8988T (cell line): ENCODE measurements around the gene C1orf74.

Experiments used
- DNase-seq: peaks from one replicate; pipeline ENCODE4 v3.0.0; 2011

Gene C1orf74

GRCh38 chr1:209741889-209742288 lies 42.5 kb downstream of the C1orf74 start:
- DNase-seq: no peak

GRCh38 chr1:209741193-209741592 lies 43.2 kb downstream of the C1orf74 start:
- no peak for DNase-seq

GRCh38 chr1:209738270-209738669 lies 46.1 kb downstream of the C1orf74 start:
- DNase-seq: no peak

GRCh38 chr1:209737118-209737505 lies 47.2 kb downstream of the C1orf74 start:
- no peak for DNase-seq

GRCh38 chr1:209736490-209737117 lies 47.8 kb downstream of the C1orf74 start:
- no peak for DNase-seq

GRCh38 chr1:209733409-209734192 lies 50.8 kb downstream of the C1orf74 start:
- no peak for DNase-seq

GRCh38 chr1:209732725-209733124 lies 51.6 kb downstream of the C1orf74 start:
- no peak for DNase-seq

- no peak for DNase-seq
Measured at GRCh38 chr1:209729436-209729835, 54.9 kb downstream of the C1orf74 start.
